Measurements from ENCODE around the gene MAPK8IP2. TPM values are rescaled to one million over a fixed set of nuclear protein-coding genes. Genes with fewer than 3 reads are reported as not detected.
A peak's percentile ranks its signal among the peaks of the same experiment; 100 is the strongest.

Gene MAPK8IP2
- total RNA-seq, 1 donor from 2014 or later = 2.8 TPM

- Mint-ChIP-seq H3K27ac (ENCODE audit: unreplicated experiment) (no peak overlapping the region), H3K4me3 (ENCODE audit: unreplicated experiment) (no peak overlapping the region), H3K9me3 (ENCODE audit: unreplicated experiment) (no peaks in the 10 kb centered on the region), H3K4me1 (ENCODE audit: unreplicated experiment) (peaks cover 6% of the 10 kb centered on the region), H3K36me3 (ENCODE audit: unreplicated experiment) (peaks cover 6% of the 10 kb centered on the region), H3K27me3 (ENCODE audit: unreplicated experiment) (no peaks in the 10 kb centered on the region)
- no peak for TF ChIP-seq CTCF (IDR thresholded peaks at IDR 0.05)
- no peak for DNase-seq (ENCODE audit: extremely low spot score, unreplicated experiment)
Observed at GRCh38 chr22:50575426-50575941, 25.1 kb upstream of the MAPK8IP2 start.

- no peak overlapping the region for H3K27ac Mint-ChIP-seq (ENCODE audit: unreplicated experiment)
- H3K9me3 Mint-ChIP-seq (ENCODE audit: unreplicated experiment) = no peaks in the 10 kb centered on the region
- peaks cover 6% of the 10 kb centered on the region for H3K36me3 Mint-ChIP-seq (ENCODE audit: unreplicated experiment)
- no peak overlapping the region for H3K4me3 Mint-ChIP-seq (ENCODE audit: unreplicated experiment)
- TF ChIP-seq CTCF (IDR thresholded peaks at IDR 0.05) = peak; percentile 15
- no peaks in the 10 kb centered on the region for H3K27me3 Mint-ChIP-seq (ENCODE audit: unreplicated experiment)
- no peak for DNase-seq (ENCODE audit: extremely low spot score, unreplicated experiment)
- H3K4me1 Mint-ChIP-seq (ENCODE audit: unreplicated experiment) = peaks cover 8% of the 10 kb centered on the region
Observed at GRCh38 chr22:50576070-50576469, 24.5 kb upstream of the MAPK8IP2 start.

- Mint-ChIP-seq H3K27ac (ENCODE audit: unreplicated experiment) (no peak overlapping the region), H3K4me1 (ENCODE audit: unreplicated experiment) (peaks cover 10% of the 10 kb centered on the region), H3K36me3 (ENCODE audit: unreplicated experiment) (peaks cover 3% of the 10 kb centered on the region), H3K27me3 (ENCODE audit: unreplicated experiment) (no peaks in the 10 kb centered on the region), H3K9me3 (ENCODE audit: unreplicated experiment) (no peaks in the 10 kb centered on the region), H3K4me3 (ENCODE audit: unreplicated experiment) (no peak overlapping the region)
- no peak for DNase-seq (ENCODE audit: extremely low spot score, unreplicated experiment)
- TF ChIP-seq CTCF (IDR thresholded peaks at IDR 0.05) = no peak
Observed at GRCh38 chr22:50576806-50577696, 23.5 kb upstream of the MAPK8IP2 start.

GRCh38 chr22:50577697-50577986, 23.0 kb upstream of the MAPK8IP2 start:
- TF ChIP-seq CTCF (IDR thresholded peaks at IDR 0.05) = no peak
- Mint-ChIP-seq H3K36me3 (ENCODE audit: unreplicated experiment) (peaks cover 3% of the 10 kb centered on the region), H3K9me3 (ENCODE audit: unreplicated experiment) (no peaks in the 10 kb centered on the region), H3K27ac (ENCODE audit: unreplicated experiment) (no peak overlapping the region), H3K27me3 (ENCODE audit: unreplicated experiment) (no peaks in the 10 kb centered on the region), H3K4me3 (ENCODE audit: unreplicated experiment) (no peak overlapping the region), H3K4me1 (ENCODE audit: unreplicated experiment) (peaks cover 10% of the 10 kb centered on the region)
- DNase-seq (ENCODE audit: extremely low spot score, unreplicated experiment) = no peak

GRCh38 chr22:50577987-50578775, 22.4 kb upstream of the MAPK8IP2 start, which contains the start of gene CPT1B:
CPT1B (minus strand) TSS chr22:50578427; CDS start chr22:50577915, 512 bp downstream.
- DNase-seq (ENCODE audit: extremely low spot score, unreplicated experiment) = no peak
- Mint-ChIP-seq H3K4me1 (ENCODE audit: unreplicated experiment) (peaks cover 10% of the 10 kb centered on the region), H3K9me3 (ENCODE audit: unreplicated experiment) (no peaks in the 10 kb centered on the region), H3K4me3 (ENCODE audit: unreplicated experiment) (no peak within 1 kb of the TSS), H3K36me3 (ENCODE audit: unreplicated experiment) (no peaks in the 10 kb centered on the region), H3K27ac (ENCODE audit: unreplicated experiment) (no peak within 1 kb of the TSS), H3K27me3 (ENCODE audit: unreplicated experiment) (no peaks in the 10 kb centered on the region)
- TF ChIP-seq CTCF (IDR thresholded peaks at IDR 0.05) = no peak

Data from osteocyte (in vitro differentiated cells).